ENCODE results near the gene NMRK1.

DNA sequence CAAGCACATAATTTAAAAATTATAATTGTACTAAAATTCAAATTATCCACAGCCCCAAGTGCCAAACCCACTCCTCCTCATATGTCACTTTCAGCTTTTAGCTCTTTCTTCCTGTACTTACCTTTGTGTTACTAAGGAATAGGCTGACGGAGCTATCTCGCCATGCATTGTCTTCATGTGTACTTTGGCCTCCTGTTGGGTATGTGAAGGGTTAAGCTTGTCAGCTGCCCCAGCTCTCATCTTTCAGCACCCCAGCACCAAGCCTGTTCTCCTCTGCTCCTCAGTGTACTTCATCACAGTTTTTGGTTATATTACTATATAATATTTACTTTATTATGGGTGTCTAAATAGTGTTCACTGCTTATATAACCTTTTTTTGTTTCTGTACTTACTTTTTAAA is 46.5 kb upstream of the NMRK1 start:
- TF ChIP-seq, protein P1, sequence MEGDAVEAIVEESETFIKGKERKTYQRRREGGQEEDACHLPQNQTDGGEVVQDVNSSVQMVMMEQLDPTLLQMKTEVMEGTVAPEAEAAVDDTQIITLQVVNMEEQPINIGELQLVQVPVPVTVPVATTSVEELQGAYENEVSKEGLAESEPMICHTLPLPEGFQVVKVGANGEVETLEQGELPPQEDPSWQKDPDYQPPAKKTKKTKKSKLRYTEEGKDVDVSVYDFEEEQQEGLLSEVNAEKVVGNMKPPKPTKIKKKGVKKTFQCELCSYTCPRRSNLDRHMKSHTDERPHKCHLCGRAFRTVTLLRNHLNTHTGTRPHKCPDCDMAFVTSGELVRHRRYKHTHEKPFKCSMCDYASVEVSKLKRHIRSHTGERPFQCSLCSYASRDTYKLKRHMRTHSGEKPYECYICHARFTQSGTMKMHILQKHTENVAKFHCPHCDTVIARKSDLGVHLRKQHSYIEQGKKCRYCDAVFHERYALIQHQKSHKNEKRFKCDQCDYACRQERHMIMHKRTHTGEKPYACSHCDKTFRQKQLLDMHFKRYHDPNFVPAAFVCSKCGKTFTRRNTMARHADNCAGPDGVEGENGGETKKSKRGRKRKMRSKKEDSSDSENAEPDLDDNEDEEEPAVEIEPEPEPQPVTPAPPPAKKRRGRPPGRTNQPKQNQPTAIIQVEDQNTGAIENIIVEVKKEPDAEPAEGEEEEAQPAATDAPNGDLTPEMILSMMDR (IDR thresholded peaks at IDR 0.05): no peak
- no peak for TF ChIP-seq POLR2A (IDR thresholded peaks at IDR 0.05)
